Brain microvascular endothelial cell (primary cell): ENCODE data around the gene OR13C4.

Experiments
- DNase-seq: peaks from one replicate; pipeline ENCODE4 v3.0.0-alpha.2; 2020
- H3K27ac ChIP-seq: fragments of 250-450 bp; sonication (Bioruptor Pico); 2 replicates; pipeline ENCODE4 v1.5.1; 2020; ENCODE audit warnings: mild to moderate bottlenecking, moderate library complexity
- H3K27me3 ChIP-seq: fragments of 250-450 bp; sonication (Bioruptor Pico); replicated peaks from 2 replicates; pipeline ENCODE4 v1.5.1; 2020; ENCODE audit warnings: mild to moderate bottlenecking
- H3K36me3 ChIP-seq: fragments of 250-450 bp; sonication (Bioruptor Pico); replicated peaks from 2 replicates; pipeline ENCODE4 v1.5.1; 2020; ENCODE audit warnings: mild to moderate bottlenecking
- H3K4me3 ChIP-seq: 2 replicates; pipeline ENCODE4 v1.5.1; 2011; ENCODE audit warnings: low read depth, mild to moderate bottlenecking, control low read depth, low read length, moderate library complexity
- in situ Hi-C: cut with HindIII; loops from 2 replicates; pipeline ENCODE4 v1.10.0; 2017; ENCODE audit warnings: low sequenced_read_pairs, low pct_ligation_motif_present
- TF ChIP-seq, protein P1 (sequence below): IDR thresholded peaks from 2 replicates; pipeline ENCODE4 v1.5.1; 2011; ENCODE audit warnings: low read depth, mild to moderate bottlenecking, moderate library complexity, low read length, control low read depth, inconsistent platforms; ENCODE audit errors: missing control alignments

The OR13C4 gene

DNA sequence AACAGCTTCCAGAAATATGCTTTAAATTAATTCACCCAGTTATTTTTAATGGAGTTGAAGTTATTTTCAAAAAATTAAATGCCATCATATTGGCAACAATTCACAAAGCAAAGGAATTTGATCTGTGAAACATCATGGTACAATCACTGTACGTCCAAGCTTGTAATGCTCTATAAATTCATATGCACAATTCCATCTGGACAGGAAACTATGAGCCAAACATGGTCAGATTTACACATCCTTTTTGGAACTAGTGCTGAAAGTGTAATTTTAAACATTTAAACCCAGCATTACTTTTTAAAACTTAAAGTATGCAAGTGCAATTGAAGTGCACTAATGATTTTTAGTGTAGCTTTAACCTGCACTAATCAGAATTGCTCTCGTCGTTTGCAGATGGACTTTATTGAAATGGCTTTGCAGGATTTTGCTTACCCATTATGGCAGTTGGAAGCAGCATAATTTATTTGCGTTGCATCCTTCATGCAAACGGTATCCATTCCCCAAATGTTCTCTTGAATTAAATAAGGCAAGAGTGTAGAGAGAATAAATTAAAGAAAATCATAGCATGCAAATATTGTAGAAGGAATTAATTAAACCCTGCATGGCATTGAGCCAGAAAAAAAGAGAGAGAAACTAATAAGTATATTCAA lies 44.0 kb downstream of the OR13C4 start:
- in situ Hi-C loops = no loop called here
- no peak overlapping the region for H3K27ac ChIP-seq
- no peaks in the 10 kb centered on the region for H3K27me3 ChIP-seq
- DNase-seq = no peak
- TF ChIP-seq, protein P1, sequence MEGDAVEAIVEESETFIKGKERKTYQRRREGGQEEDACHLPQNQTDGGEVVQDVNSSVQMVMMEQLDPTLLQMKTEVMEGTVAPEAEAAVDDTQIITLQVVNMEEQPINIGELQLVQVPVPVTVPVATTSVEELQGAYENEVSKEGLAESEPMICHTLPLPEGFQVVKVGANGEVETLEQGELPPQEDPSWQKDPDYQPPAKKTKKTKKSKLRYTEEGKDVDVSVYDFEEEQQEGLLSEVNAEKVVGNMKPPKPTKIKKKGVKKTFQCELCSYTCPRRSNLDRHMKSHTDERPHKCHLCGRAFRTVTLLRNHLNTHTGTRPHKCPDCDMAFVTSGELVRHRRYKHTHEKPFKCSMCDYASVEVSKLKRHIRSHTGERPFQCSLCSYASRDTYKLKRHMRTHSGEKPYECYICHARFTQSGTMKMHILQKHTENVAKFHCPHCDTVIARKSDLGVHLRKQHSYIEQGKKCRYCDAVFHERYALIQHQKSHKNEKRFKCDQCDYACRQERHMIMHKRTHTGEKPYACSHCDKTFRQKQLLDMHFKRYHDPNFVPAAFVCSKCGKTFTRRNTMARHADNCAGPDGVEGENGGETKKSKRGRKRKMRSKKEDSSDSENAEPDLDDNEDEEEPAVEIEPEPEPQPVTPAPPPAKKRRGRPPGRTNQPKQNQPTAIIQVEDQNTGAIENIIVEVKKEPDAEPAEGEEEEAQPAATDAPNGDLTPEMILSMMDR = no peak
- no peaks in the 10 kb centered on the region for H3K36me3 ChIP-seq
- H3K4me3 ChIP-seq = no peak overlapping the region
